Ovary (tissue), 3 donors: Measurements from ENCODE around the gene LENEP.

Source experiments
- CTCF ChIP-seq, 3 donors: fragments of 450-650 bp in 2 of 3; fragments of 200-600 bp in 1 of 3; IDR thresholded peaks; one replicate each; pipeline versions ENCODE4 v1.5.1 to v1.8.0; 2016 to 2022; ENCODE audit warnings: antibody characterized with exemption in 3 of 3, mild to moderate bottlenecking in 1 of 3
- EP300 ChIP-seq: sonication (generic); formaldehyde crosslinking; IDR thresholded peaks from one replicate; pipeline ENCODE4 v1.6.1; 2017; ENCODE audit warnings: antibody characterized with exemption
- donor health status: DM: no; HTN: no; CAD: no.

GRCh38 chr1:155030899-155031298 is 37.5 kb downstream of the LENEP start:
- TF ChIP-seq CTCF (IDR thresholded peaks at IDR 0.05) (no peak), EP300 (no peak)
